CD8-positive, alpha-beta memory T cell (primary cell): ENCODE measurements around the gene SLA2. TPM values are rescaled to one million over a fixed set of nuclear protein-coding genes. Genes with fewer than 3 reads are reported as not detected.
"Not testable (repeated sequence)": the region's sequence is repeated elsewhere in the genome, so short reads cannot be mapped to it uniquely, and the experiment has no call there.

Source experiments
- CTCF ChIA-PET: fragments of 350-600 bp; sonication (Branson Sonifier 250); formaldehyde crosslinking; loops from one replicate; lab custom pipeline; 2021; ENCODE audit warnings: antibody characterized with exemption; lab: Charles Lee
- POLR2A ChIA-PET: fragments of 350-600 bp; sonication (Branson Sonifier 250); formaldehyde crosslinking; loops from one replicate; lab custom pipeline; 2021; ENCODE audit warnings: antibody characterized with exemption; lab: Charles Lee
- DNase-seq, 5 donors: peaks; one replicate each; pipeline versions ENCODE4 v3.0.0 to v3.0.0-alpha.2; 2020 to 2022; ENCODE audit warnings: mixed read lengths in 1 of 5
- H3K27ac ChIP-seq: one replicate; pipeline ENCODE4 v1.7.0; 2013; ENCODE audit warnings: low read depth, mild to moderate bottlenecking, low read length, moderate library complexity
- H3K27me3 ChIP-seq: 2 replicates; pipeline ENCODE4 v1.7.0; 2013; ENCODE audit warnings: low read length, mild to moderate bottlenecking; ENCODE audit not compliant: insufficient read depth, poor library complexity, severe bottlenecking
- H3K36me3 ChIP-seq: 2 replicates; pipeline ENCODE4 v1.7.0; 2013; ENCODE audit warnings: mild to moderate bottlenecking, low read length, moderate library complexity; ENCODE audit not compliant: insufficient read depth
- H3K4me1 ChIP-seq: 2 replicates; pipeline ENCODE4 v1.7.0; 2013; ENCODE audit warnings: mild to moderate bottlenecking, low read length, moderate library complexity; ENCODE audit not compliant: insufficient read depth
- H3K4me3 ChIP-seq: 2 replicates; pipeline ENCODE4 v1.7.0; 2013; ENCODE audit warnings: mild to moderate bottlenecking, low read length
- H3K9me3 ChIP-seq: 2 replicates; pipeline ENCODE4 v1.7.0; 2013; ENCODE audit warnings: mild to moderate bottlenecking, low read length
- H3K27ac Mint-ChIP-seq, 8 donors: one replicate each; pipeline ENCODE4 v1.8.0; 2020 to 2021; ENCODE audit warnings: mixed read lengths in 8 of 8, mild to moderate bottlenecking in 6 of 8, inconsistent platforms in 3 of 8, moderate library complexity in 3 of 8
- H3K27me3 Mint-ChIP-seq, 2 donors: one replicate each; pipeline ENCODE4 v1.8.0; 2020 to 2021; ENCODE audit warnings: mixed read lengths in 2 of 2, mild to moderate bottlenecking in 1 of 2, moderate library complexity in 1 of 2
- H3K36me3 Mint-ChIP-seq, 3 donors: one replicate each; pipeline ENCODE4 v1.8.0; 2020 to 2021; ENCODE audit warnings: mixed read lengths in 3 of 3, inconsistent platforms in 1 of 3, mild to moderate bottlenecking in 1 of 3
- H3K4me1 Mint-ChIP-seq, 3 donors: one replicate each; pipeline ENCODE4 v1.8.0; 2020 to 2021; ENCODE audit warnings: mixed read lengths in 3 of 3, inconsistent platforms in 1 of 3, mild to moderate bottlenecking in 1 of 3
- H3K4me3 Mint-ChIP-seq, 7 donors: one replicate each; pipeline ENCODE4 v1.8.0; 2020 to 2021; ENCODE audit warnings: mixed read lengths in 7 of 7, mild to moderate bottlenecking in 6 of 7, moderate library complexity in 4 of 7, inconsistent platforms in 2 of 7
- H3K9me3 Mint-ChIP-seq, 5 donors: one replicate each; pipeline ENCODE4 v1.8.0; 2020 to 2022; ENCODE audit warnings: mixed read lengths in 5 of 5, mild to moderate bottlenecking in 3 of 5, moderate library complexity in 2 of 5, inconsistent platforms in 1 of 5
- polyA plus RNA-seq: library from polyadenylated mRNA; unstranded; fragments of 300-500 nt; fragmentation: Illumina TruSeq; gene quantifications from one replicate; pipeline ENCODE4 v1.2.3, GENCODE V29; 2021
- total RNA-seq, 2 experiments: library from RNA; stranded (reverse); gene quantifications; one replicate each; pipeline ENCODE4 v1.2.3, GENCODE V29; 2021

SLA2 gene
- total and polyA plus RNA-seq, 3 experiments from 2014 or later: 15.0 to 51.2 (median 47.8) TPM

DNA sequence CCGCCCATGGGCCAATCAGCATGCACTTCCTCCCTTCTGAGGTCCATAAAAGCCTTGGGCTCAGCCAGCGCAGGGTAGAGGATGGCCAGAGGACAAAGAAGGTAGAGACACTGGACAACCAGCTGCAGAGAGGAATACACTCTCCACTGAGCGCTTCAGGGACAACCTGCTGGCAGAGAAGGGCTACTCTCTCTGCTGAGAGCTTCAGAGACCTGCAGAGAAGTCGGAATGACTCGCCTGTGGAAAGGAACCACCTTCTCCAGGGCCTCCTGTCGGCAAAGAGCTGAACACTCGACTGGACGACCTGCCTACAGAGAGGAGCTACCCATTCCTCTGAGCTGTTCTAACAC is 31.4 kb upstream of the SLA2 start:
- H3K4me3 ChIP-seq: no peak overlapping the region
- Mint-ChIP-seq H3K9me3 (no peaks in the 10 kb centered on the region), H3K36me3 (peaks cover 4 to 32% (median 13%) of the 10 kb centered on the region in 3 donors), H3K4me1 (no peaks in the 10 kb centered on the region), H3K27me3 (no peaks in the 10 kb centered on the region), H3K27ac (peak overlapping the region in 1 of 8 donors; percentile 57), H3K4me3 (no peak overlapping the region)
- no peaks in the 10 kb centered on the region for H3K9me3 ChIP-seq
- no peak overlapping the region for H3K27ac ChIP-seq
- CTCF ChIA-PET: interaction anchor here (0.5 kb wide), 1 partner anchor 359 kb away, joined by 3 read pairs; no protein-coding TSS in a partner anchor
- no peaks in the 10 kb centered on the region for H3K4me1 ChIP-seq
- POLR2A ChIA-PET: no interaction called here
- DNase-seq: no peak
- no peaks in the 10 kb centered on the region for H3K27me3 ChIP-seq
- peaks cover 11% of the 10 kb centered on the region for H3K36me3 ChIP-seq

DNA sequence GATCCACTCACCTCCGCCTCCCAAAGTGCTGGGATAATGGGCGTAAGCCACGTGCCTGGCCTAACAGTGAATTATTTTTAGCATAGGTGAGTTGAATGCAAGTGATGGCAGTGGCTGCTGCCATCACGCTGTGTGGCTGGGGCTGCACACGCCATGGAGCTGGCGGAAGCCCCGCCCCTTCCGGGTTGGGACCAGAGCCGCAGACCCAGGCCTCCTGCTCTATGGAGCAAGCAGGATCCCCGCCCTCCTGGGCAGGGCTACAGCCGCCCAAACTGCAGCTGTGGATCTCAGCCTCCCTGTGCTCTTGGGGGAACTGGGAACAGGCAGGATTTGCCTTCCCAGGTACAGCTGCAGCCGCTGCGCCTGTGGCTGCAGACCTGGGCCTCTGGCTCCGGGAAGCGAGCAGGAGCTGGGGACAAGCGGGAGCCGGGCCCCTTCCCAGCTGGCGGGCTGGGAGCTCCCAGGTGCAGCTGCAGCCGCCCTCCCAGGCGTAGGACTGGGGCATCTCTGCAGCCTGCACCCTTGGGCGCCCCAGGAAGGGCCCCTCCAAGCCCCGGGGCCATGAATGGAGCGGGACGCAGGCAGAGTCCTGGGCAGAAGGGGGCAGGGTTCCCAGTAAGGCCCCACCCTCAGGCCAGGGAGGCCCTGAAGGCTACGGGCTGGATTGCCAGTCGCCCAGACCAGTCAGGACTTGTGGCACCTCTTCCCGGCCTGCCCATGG is 30.9 kb upstream of the SLA2 start:
- H3K27me3 ChIP-seq: no peaks in the 10 kb centered on the region
- H3K36me3 ChIP-seq: peaks cover 6% of the 10 kb centered on the region
- ChIA-PET CTCF (no interaction called here), POLR2A (no interaction called here)
- Mint-ChIP-seq H3K27me3 (no peaks in the 10 kb centered on the region), H3K36me3 (peaks cover under 1 to 31% (median 8%) of the 10 kb centered on the region in 3 donors), H3K4me1 (no peaks in the 10 kb centered on the region), H3K4me3 (no peak overlapping the region), H3K27ac (no peak overlapping the region), H3K9me3 (no peaks in the 10 kb centered on the region)
- H3K4me1 ChIP-seq: no peaks in the 10 kb centered on the region
- H3K27ac ChIP-seq: no peak overlapping the region
- H3K4me3 ChIP-seq: no peak overlapping the region
- H3K9me3 ChIP-seq: no peaks in the 10 kb centered on the region
- DNase-seq: no peak

DNA sequence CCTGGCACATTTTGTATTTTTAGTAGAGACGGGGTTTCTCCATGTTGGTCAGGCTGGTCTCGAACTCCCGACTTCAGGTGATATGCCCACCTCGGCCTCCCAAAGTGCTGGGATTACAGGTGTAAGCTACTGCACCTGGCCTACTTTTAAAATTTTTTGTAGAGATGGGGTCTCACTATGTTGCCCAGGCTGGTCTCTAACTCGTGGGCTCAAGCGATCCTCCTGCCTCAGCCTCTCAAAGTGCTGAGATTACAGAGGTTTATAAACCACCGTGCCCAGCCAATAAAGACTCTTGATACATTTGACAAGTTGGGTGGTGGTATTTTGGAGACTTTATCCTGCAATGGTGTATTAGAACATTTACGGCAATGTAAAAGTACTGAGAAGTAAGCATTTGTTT is 29.5 kb upstream of the SLA2 start:
- H3K4me1 ChIP-seq, H3K36me3 ChIP-seq, H3K9me3 ChIP-seq, H3K9me3 Mint-ChIP-seq, POLR2A ChIA-PET, H3K4me1 Mint-ChIP-seq, H3K27ac Mint-ChIP-seq, DNase-seq, CTCF ChIA-PET, H3K27ac ChIP-seq, H3K27me3 ChIP-seq, H3K27me3 Mint-ChIP-seq, H3K4me3 ChIP-seq, H3K4me3 Mint-ChIP-seq: not testable (repeated sequence)
- H3K36me3 Mint-ChIP-seq: peaks cover 0 to 31% (median 12%) of the 10 kb centered on the region in 3 donors

DNA sequence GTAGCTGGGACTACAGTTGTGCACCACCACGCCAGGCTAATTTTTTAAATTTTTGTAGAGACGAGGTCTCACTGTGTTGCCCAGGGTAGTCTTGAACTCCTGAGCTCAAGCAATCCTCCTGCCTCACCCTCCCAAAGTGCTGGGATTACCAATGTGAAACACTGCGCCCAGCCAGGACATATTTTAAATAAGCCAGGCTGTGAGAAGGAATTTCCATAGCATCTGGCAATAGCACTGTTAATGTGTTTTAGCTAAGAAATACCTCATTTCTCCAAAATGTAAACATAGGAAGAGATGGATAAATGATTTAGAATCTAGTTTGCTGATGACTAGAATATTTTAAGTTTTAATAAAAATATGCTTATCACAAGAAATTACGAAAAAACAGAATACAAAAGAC is 27.0 kb upstream of the SLA2 start:
- Mint-ChIP-seq H3K4me1 (no peaks in the 10 kb centered on the region), H3K9me3 (no peaks in the 10 kb centered on the region), H3K36me3 (peaks cover 0 to 31% (median 13%) of the 10 kb centered on the region in 3 donors), H3K27me3 (no peaks in the 10 kb centered on the region), H3K4me3 (no peak overlapping the region), H3K27ac (no peak overlapping the region)
- H3K27ac ChIP-seq: no peak overlapping the region
- no peaks in the 10 kb centered on the region for H3K4me1 ChIP-seq
- no peaks in the 10 kb centered on the region for H3K36me3 ChIP-seq
- no peak for DNase-seq
- POLR2A ChIA-PET: no interaction called here
- H3K9me3 ChIP-seq: no peaks in the 10 kb centered on the region
- H3K4me3 ChIP-seq: no peak overlapping the region
- CTCF ChIA-PET: interaction anchor here (1.1 to 1.4 kb wide), 2 partner anchors 9 to 56 kb away, joined by 3 to 4 read pairs; no protein-coding TSS in a partner anchor
- no peaks in the 10 kb centered on the region for H3K27me3 ChIP-seq

DNA sequence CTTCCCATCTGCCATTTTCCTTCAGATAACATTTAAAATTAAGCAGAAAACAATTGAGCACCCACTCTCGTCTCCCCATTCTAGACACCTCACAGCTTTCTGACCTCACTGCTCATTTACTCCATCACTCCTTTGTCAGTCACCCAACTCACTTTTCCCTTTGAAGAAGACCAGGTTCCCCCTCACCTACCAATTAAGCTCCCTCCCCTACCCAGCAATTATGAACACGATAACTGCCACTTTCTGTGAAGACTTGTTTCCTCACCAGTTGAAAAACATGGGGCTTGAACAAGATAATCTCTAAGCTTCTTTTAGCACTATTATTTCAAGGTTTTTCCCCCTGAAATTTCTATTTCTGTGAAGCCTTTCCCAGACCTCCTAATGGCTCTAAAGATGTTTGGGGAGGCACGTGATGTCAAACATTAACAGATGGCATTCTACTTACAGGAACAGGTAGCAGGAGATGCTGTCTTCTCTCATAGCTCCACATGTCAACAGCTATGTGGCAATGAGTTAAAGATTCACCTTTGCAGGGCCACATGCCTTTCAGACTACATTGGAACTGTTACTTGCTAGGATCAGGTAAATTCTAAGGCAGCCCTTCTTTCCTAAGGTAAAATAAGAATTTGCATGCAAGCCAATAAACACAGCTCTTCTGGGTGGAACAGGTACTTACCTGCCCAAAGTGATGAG is 24.8 kb upstream of the SLA2 start:
- ChIA-PET POLR2A (interaction anchor here (0.6 kb wide), 1 partner anchor 77 kb away, joined by 5 read pairs; no protein-coding TSS in a partner anchor), CTCF (interaction anchor here (1.1 to 1.7 kb wide), 2 partner anchors 15 to 103 kb away, joined by 3 read pairs; partner anchors contain the start of gene DSN1)
- H3K27ac ChIP-seq: no peak overlapping the region
- Mint-ChIP-seq H3K9me3 (no peaks in the 10 kb centered on the region), H3K4me3 (no peak overlapping the region), H3K36me3 (peaks cover 4 to 37% (median 12%) of the 10 kb centered on the region in 3 donors), H3K27ac (peak overlapping the region in 3 of 8 donors; percentile 0 to 12 (median 2)), H3K4me1 (no peaks in the 10 kb centered on the region), H3K27me3 (no peaks in the 10 kb centered on the region)
- H3K9me3 ChIP-seq: no peaks in the 10 kb centered on the region
- H3K36me3 ChIP-seq: no peaks in the 10 kb centered on the region
- no peaks in the 10 kb centered on the region for H3K27me3 ChIP-seq
- no peak for DNase-seq
- no peaks in the 10 kb centered on the region for H3K4me1 ChIP-seq
- H3K4me3 ChIP-seq: no peak overlapping the region

DNA sequence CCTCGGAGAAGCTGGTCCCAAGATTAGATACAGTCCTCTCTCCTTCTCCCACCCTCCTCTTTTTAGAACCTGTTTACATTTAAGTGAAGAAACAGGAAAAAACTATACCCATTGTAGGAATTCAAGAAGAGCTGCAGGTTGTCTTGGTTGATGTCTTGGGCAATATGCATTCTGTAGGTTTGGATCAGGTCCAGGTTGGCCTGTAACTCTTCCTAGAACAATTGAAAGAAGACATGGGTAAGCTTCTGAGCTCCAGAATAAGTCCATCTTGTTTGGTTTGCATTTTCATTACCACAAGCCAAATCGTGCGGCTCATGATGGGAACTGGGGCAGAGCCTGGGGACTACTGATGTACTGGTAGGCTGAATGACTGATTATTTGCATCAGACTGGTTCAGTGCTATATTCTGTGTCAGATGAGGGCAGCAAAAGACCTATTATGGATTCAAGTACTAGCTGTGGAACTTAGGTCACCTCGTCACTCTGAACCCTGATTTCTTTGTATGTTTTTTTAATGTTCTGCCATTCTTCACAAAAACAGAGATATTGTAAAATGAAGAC is 20.3 kb upstream of the SLA2 start:
- no peaks in the 10 kb centered on the region for H3K9me3 Mint-ChIP-seq
- H3K36me3 ChIP-seq: peaks cover 4% of the 10 kb centered on the region
- peaks cover 4 to 48% (median 20%) of the 10 kb centered on the region in 3 donors for H3K36me3 Mint-ChIP-seq
- DNase-seq: peak in 1 of 5 donors; percentile 19
- no peaks in the 10 kb centered on the region for H3K4me1 ChIP-seq
- H3K4me1 Mint-ChIP-seq: no peaks in the 10 kb centered on the region
- ChIA-PET POLR2A (no interaction called here), CTCF (interaction anchor here (0.6 to 1.5 kb wide), 8 partner anchors 10 to 142 kb away, joined by 3 to 5 read pairs (median 3); partner anchors contain the start of gene SLA2)
- H3K4me3 Mint-ChIP-seq: no peak overlapping the region
- H3K27me3 Mint-ChIP-seq: no peaks in the 10 kb centered on the region
- no peak overlapping the region for H3K27ac ChIP-seq
- no peaks in the 10 kb centered on the region for H3K9me3 ChIP-seq
- H3K4me3 ChIP-seq: no peak overlapping the region
- H3K27me3 ChIP-seq: no peaks in the 10 kb centered on the region
- peak overlapping the region in 1 of 8 donors; percentile 37 for H3K27ac Mint-ChIP-seq

DNA sequence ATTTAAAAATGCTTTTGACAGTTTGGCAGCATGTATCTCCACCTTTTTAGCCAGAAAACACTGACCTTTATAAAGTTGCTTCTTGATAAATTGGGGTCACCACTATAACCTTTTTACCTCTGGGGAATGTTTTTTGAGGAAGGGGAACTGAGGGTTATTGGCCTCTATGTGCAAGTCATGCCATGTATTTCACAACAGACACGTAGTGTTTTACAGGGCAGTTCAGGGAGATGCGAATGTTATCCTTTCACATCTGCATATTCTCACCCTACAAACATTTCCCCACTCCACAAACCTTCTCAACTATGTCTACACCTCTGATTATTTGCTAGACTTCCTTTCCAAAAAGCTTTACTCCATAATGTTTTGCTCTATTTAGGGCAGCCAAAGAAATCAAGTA is 17.0 kb upstream of the SLA2 start:
- Histone ChIP-seq H3K9me3 (no peaks in the 10 kb centered on the region), H3K27me3 (no peaks in the 10 kb centered on the region), H3K27ac (no peak overlapping the region), H3K36me3 (peaks cover 4% of the 10 kb centered on the region), H3K4me1 (peaks cover 11% of the 10 kb centered on the region), H3K4me3 (no peak overlapping the region)
- Mint-ChIP-seq H3K36me3 (peaks cover 4 to 39% (median 14%) of the 10 kb centered on the region in 3 donors), H3K4me3 (no peak overlapping the region), H3K4me1 (peaks cover 12% of the 10 kb centered on the region in 3 donors), H3K27me3 (no peaks in the 10 kb centered on the region), H3K27ac (peak overlapping the region in 1 of 8 donors; percentile 9), H3K9me3 (no peaks in the 10 kb centered on the region)
- ChIA-PET CTCF (no interaction called here), POLR2A (no interaction called here)
- no peak for DNase-seq

DNA sequence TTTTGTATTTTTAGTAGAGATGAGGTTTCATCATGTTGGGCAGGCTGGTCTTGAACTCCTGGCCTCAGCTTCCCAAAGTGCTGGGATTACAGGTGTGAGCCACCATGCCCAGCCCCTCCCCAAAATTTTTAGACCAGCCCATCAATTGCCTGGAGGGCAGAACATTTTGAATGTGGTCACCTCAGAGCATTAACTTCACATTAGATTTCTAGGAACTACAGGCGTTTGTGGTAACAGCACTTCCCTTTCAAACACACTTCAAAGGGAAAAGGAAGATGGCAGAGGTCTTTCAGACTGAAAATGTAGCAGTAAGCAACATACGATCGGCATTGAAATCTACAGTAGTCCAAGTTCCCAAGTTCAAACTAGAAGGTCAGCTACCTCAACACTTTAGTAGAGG is 12.3 kb upstream of the SLA2 start:
- Histone ChIP-seq H3K27me3 (no peaks in the 10 kb centered on the region), H3K27ac (no peak overlapping the region), H3K4me1 (peaks cover 16% of the 10 kb centered on the region), H3K36me3 (no peaks in the 10 kb centered on the region), H3K4me3 (no peak overlapping the region), H3K9me3 (no peaks in the 10 kb centered on the region)
- Mint-ChIP-seq H3K27ac (peak overlapping the region; percentile 10 to 82 (median 66)), H3K27me3 (no peaks in the 10 kb centered on the region), H3K4me3 (peak overlapping the region in 6 of 7 donors; percentile 32 to 75 (median 62)), H3K9me3 (no peaks in the 10 kb centered on the region), H3K4me1 (peaks cover 19 to 23% (median 19%) of the 10 kb centered on the region in 3 donors), H3K36me3 (peaks cover under 1 to 41% (median 13%) of the 10 kb centered on the region in 3 donors)
- CTCF ChIA-PET: interaction anchor here (1.4 kb wide), 1 partner anchor 28 kb away, joined by 3 read pairs; no protein-coding TSS in a partner anchor
- POLR2A ChIA-PET: no interaction called here
- peak in 2 of 5 donors; percentile 8 to 44 for DNase-seq
